HepG2 (cell line): Measurements from ENCODE around the gene FGA. TPM values are rescaled to one million over a fixed set of nuclear protein-coding genes. Genes with fewer than 3 reads are reported as not detected.

ENCODE experiments used
- ATF5 ChIP-seq: sonication (generic); formaldehyde crosslinking; IDR thresholded peaks from 2 replicates; pipeline ENCODE4 v1.4.0; 2020; ENCODE audit warnings: mild to moderate bottlenecking, low read depth, missing genetic modification reagents
- FOXA3 ChIP-seq: IDR thresholded peaks from 2 replicates; pipeline ENCODE4 v1.6.1; 2016; ENCODE audit warnings: missing genetic modification reagents, missing compliant biosample characterization
- GMEB2 ChIP-seq: IDR thresholded peaks from 2 replicates; pipeline ENCODE4 v1.6.1; 2016; ENCODE audit warnings: missing biosample characterization, missing genetic modification reagents, low read depth
- MNT ChIP-seq: fragments of 450-650 bp; IDR thresholded peaks from 2 replicates; pipeline ENCODE4 v1.6.1; 2016
- NFIC ChIP-seq: IDR thresholded peaks from 2 replicates; pipeline ENCODE4 v1.6.1; 2012; ENCODE audit warnings: mild to moderate bottlenecking, low read length, inconsistent platforms
- PHF20 ChIP-seq: sonication (generic); formaldehyde crosslinking; IDR thresholded peaks from 2 replicates; pipeline ENCODE4 v1.5.0; 2020; ENCODE audit warnings: mild to moderate bottlenecking, missing genetic modification reagents
- RCOR2 ChIP-seq: IDR thresholded peaks from 2 replicates; pipeline ENCODE4 v1.6.1; 2016; ENCODE audit warnings: missing biosample characterization, missing genetic modification reagents
- RFX1 ChIP-seq: fragments of 450-650 bp; IDR thresholded peaks from 2 replicates; pipeline ENCODE4 v1.6.1; 2017
- SNAPC2 ChIP-seq: sonication (generic); formaldehyde crosslinking; IDR thresholded peaks from 2 replicates; pipeline ENCODE4 v1.8.1; 2022; ENCODE audit warnings: mild to moderate bottlenecking, missing genetic modification reagents
- THAP11 ChIP-seq: IDR thresholded peaks from 2 replicates; pipeline ENCODE4 v1.6.1; 2016; ENCODE audit warnings: missing biosample characterization, missing genetic modification reagents
- TOE1 ChIP-seq: sonication (generic); formaldehyde crosslinking; IDR thresholded peaks from 2 replicates; pipeline ENCODE4 v1.4.0; 2020; ENCODE audit warnings: mild to moderate bottlenecking, missing genetic modification reagents
- ZBTB40 ChIP-seq, 2 experiments: fragments of 450-650 bp in 1 of 2; sonication (generic) in 1 of 2; formaldehyde crosslinking in 1 of 2; IDR thresholded peaks; 2 replicates each; pipeline versions ENCODE4 v1.6.1 to v1.8.0; 2016 to 2022; ENCODE audit warnings: antibody characterized with exemption in 1 of 2, mild to moderate bottlenecking in 1 of 2, missing genetic modification reagents in 1 of 2
- ZNF510 ChIP-seq: sonication (generic); formaldehyde crosslinking; IDR thresholded peaks from 2 replicates; pipeline ENCODE4 v1.4.0; 2020; ENCODE audit warnings: low read depth, mild to moderate bottlenecking, missing genetic modification reagents
- polyA plus RNA-seq, 8 experiments: library from polyadenylated mRNA; depleted of rRNA in 3 of 8; stranded (reverse) in 7 of 8; unstranded in 1 of 8; fragments of >200 nt; fragmentation: Illumina TruSeq in 4 of 8; extraction: Trizol in 4 of 8; gene quantifications; 2 replicates each; pipeline versions ENCODE4 v1.2.1 to v1.2.3, GENCODE V29; 2011 to 2016; ENCODE audit warnings: low read depth in 4 of 8, missing spikeins in 1 of 8, mixed read lengths in 1 of 8; ENCODE audit not compliant: insufficient read depth in 1 of 8
- total RNA-seq, 5 experiments: library from RNA; depleted of rRNA; stranded (reverse); fragments of >200 nt; fragmentation: Illumina TruSeq; extraction: Trizol; gene quantifications; 2 replicates each; pipeline ENCODE4 v1.2.3, GENCODE V29; 2016; ENCODE audit warnings: low read depth in 1 of 5
- TF ChIP-seq, protein P1 (sequence below): sonication (generic); formaldehyde crosslinking; IDR thresholded peaks from 2 replicates; pipeline ENCODE4 v1.9.0; 2021; ENCODE audit warnings: missing genetic modification reagents, borderline replicate concordance
- TF ChIP-seq, protein P2 (sequence below): IDR thresholded peaks from 2 replicates; pipeline ENCODE4 v1.6.1; 2018; ENCODE audit warnings: missing genetic modification reagents

FGA gene
- total and polyA plus RNA-seq, 2 of the 13 experiments (the other 11 are each of a cell fraction or from before 2014, with no cell fraction given), result 640 to 1,523 TPM

DNA sequence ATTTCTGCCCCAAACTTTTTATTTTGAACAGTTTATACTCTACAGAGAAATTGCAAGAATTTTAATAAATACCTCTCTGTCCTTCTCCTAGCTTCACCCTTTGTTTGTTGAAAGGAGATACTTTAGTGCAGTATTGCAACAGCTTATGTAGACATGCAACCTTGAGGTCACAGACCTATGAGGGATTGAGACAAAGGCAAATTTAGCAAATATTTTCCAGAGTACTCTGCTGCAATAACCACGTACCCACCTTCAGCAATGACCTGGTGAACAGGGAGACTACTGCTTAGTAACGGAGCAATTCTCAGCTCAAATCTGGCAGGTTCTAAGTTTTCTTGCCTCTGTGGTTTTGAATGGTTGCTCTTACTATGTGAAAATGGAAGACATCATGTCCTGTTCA lies 13.2 kb downstream of the FGA start (continued):
- TF ChIP-seq GMEB2 (CRISPR knock-in tag) (0 out of 2 replicates have a peak, but pooled peaks have one; percentile 33), MNT (no peak), RCOR2 (peak; percentile 86), SNAPC2 (no peak), TOE1 (CRISPR knock-in tag) (no peak), FOXA3 (CRISPR knock-in tag) (peak; percentile 96), PHF20 (CRISPR knock-in tag) (no peak), ATF5 (CRISPR knock-in tag) (no peak), ZNF510 (CRISPR knock-in tag) (no peak), ZBTB40 (IDR thresholded peaks at IDR 0.05) (no peak), ZBTB40 (CRISPR knock-in tag; IDR thresholded peaks at IDR 0.05) (no peak; the same call in 1 of the 2 replicates), THAP11 (peak; percentile 67), RFX1 (no peak), NFIC (peak; percentile 87)
- TF ChIP-seq, protein P1, sequence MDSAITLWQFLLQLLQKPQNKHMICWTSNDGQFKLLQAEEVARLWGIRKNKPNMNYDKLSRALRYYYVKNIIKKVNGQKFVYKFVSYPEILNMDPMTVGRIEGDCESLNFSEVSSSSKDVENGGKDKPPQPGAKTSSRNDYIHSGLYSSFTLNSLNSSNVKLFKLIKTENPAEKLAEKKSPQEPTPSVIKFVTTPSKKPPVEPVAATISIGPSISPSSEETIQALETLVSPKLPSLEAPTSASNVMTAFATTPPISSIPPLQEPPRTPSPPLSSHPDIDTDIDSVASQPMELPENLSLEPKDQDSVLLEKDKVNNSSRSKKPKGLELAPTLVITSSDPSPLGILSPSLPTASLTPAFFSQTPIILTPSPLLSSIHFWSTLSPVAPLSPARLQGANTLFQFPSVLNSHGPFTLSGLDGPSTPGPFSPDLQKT (CRISPR knock-in tag), result no peak
- TF ChIP-seq, protein P2, sequence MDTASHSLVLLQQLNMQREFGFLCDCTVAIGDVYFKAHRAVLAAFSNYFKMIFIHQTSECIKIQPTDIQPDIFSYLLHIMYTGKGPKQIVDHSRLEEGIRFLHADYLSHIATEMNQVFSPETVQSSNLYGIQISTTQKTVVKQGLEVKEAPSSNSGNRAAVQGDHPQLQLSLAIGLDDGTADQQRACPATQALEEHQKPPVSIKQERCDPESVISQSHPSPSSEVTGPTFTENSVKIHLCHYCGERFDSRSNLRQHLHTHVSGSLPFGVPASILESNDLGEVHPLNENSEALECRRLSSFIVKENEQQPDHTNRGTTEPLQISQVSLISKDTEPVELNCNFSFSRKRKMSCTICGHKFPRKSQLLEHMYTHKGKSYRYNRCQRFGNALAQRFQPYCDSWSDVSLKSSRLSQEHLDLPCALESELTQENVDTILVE (CRISPR knock-in tag), result peak; percentile 43; the same call in 1 of the 2 replicates
